NCI-H146 treated with DMSO at 0.1 percent for 48 hours (cell line): ENCODE results near the gene KDR.

Source experiments
- DNase-seq: peaks from one replicate; lab custom pipeline; 2025; ENCODE audit not compliant: unreplicated experiment; lab: John Stamatoyannopoulos, UW

KDR gene

GRCh38 chr4:55031158-55031557 lies 94.2 kb downstream of the KDR start:
- no peak for DNase-seq

GRCh38 chr4:55030589-55030988 lies 94.8 kb downstream of the KDR start:
- DNase-seq, result no peak

DNA sequence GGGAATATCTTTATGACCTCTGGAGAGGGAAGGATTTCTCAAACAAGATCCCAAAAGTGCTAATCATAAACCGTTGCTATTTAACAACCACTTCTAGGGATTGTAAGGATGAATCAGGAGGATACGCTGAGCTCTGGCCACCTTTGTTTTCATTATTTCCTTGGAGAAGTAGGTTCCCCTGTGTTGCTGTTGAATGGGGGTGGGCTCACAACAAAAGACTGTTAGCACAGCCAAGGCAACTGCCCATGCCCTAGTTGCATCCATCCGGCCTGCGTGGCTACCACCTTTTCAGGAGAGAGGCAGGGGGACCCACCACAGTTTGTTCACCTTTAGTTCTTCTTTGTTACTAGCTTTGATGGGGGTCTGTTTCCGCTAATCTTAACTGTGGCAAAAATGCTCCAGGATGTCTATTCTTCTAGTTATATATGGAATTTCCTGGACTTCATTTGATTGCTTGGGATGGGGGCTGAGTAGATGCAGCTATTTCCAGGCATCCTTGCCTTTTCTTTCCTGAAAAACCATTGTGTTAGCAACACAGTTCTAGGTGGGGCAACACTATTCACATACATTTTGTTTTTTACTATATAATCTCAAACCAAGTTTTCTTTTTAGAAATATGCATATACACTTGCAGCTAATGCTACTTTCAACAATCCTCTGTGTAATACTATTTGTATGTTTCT lies 95.4 kb downstream of the KDR start:
- no peak for DNase-seq

GRCh38 chr4:55029321-55029720 lies 96.1 kb downstream of the KDR start:
- DNase-seq, result no peak
